ENCODE results near the gene NAA10.

GRCh38 chrX:153888344-153888743 is 46.5 kb downstream of the NAA10 start:
- TF ChIP-seq, protein P1, sequence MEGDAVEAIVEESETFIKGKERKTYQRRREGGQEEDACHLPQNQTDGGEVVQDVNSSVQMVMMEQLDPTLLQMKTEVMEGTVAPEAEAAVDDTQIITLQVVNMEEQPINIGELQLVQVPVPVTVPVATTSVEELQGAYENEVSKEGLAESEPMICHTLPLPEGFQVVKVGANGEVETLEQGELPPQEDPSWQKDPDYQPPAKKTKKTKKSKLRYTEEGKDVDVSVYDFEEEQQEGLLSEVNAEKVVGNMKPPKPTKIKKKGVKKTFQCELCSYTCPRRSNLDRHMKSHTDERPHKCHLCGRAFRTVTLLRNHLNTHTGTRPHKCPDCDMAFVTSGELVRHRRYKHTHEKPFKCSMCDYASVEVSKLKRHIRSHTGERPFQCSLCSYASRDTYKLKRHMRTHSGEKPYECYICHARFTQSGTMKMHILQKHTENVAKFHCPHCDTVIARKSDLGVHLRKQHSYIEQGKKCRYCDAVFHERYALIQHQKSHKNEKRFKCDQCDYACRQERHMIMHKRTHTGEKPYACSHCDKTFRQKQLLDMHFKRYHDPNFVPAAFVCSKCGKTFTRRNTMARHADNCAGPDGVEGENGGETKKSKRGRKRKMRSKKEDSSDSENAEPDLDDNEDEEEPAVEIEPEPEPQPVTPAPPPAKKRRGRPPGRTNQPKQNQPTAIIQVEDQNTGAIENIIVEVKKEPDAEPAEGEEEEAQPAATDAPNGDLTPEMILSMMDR (IDR thresholded peaks at IDR 0.05): no peak
- no peak for TF ChIP-seq POLR2A (IDR thresholded peaks at IDR 0.05)
